ENCODE results near the gene TM4SF1.
"Not testable (repeated sequence)": the region's sequence is repeated elsewhere in the genome, so short reads cannot be mapped to it uniquely, and the experiment has no call there.

Gene TM4SF1

GRCh38 chr3:149343951-149344350, 33.5 kb downstream of the TM4SF1 start:
- no peak overlapping the region for H3K4me3 ChIP-seq (ENCODE audit: low read depth, low read length)

- no peak overlapping the region for H3K4me3 ChIP-seq (ENCODE audit: low read depth, low read length)
Measured at GRCh38 chr3:149342413-149343380, 34.8 kb downstream of the TM4SF1 start.

- no peak overlapping the region for H3K4me3 ChIP-seq (ENCODE audit: low read depth, low read length)
Measured at GRCh38 chr3:149340310-149340933, 37.0 kb downstream of the TM4SF1 start.

- no peak overlapping the region for H3K4me3 ChIP-seq (ENCODE audit: low read depth, low read length)
Measured at GRCh38 chr3:149339931-149340309, 37.5 kb downstream of the TM4SF1 start.

- not testable (repeated sequence) for H3K4me3 ChIP-seq (ENCODE audit: low read depth, low read length)
Measured at GRCh38 chr3:149337486-149337885, 40.0 kb downstream of the TM4SF1 start.

GRCh38 chr3:149336925-149337324, 40.5 kb downstream of the TM4SF1 start:
- no peak overlapping the region for H3K4me3 ChIP-seq (ENCODE audit: low read depth, low read length)

- H3K4me3 ChIP-seq (ENCODE audit: low read depth, low read length): no peak within 1 kb of the TSS
Measured at GRCh38 chr3:149333176-149333859, 44.1 kb downstream of the TM4SF1 start, which contains the start of gene TM4SF18. TM4SF18 (minus strand) TSS chr3:149333636; CDS start chr3:149333382, 254 bp downstream.

- no peak overlapping the region for H3K4me3 ChIP-seq (ENCODE audit: low read depth, low read length)
Measured at GRCh38 chr3:149332771-149333170, 44.7 kb downstream of the TM4SF1 start.

- H3K4me3 ChIP-seq (ENCODE audit: low read depth, low read length): no peak overlapping the region
Measured at GRCh38 chr3:149332227-149332765, 45.2 kb downstream of the TM4SF1 start.

GRCh38 chr3:149331396-149331795, 46.1 kb downstream of the TM4SF1 start:
- H3K4me3 ChIP-seq (ENCODE audit: low read depth, low read length): no peak overlapping the region

GRCh38 chr3:149330609-149331331, 46.7 kb downstream of the TM4SF1 start:
- H3K4me3 ChIP-seq (ENCODE audit: low read depth, low read length): no peak overlapping the region

GRCh38 chr3:149327156-149327555, 50.3 kb downstream of the TM4SF1 start:
- H3K4me3 ChIP-seq (ENCODE audit: low read depth, low read length): no peak overlapping the region

- H3K4me3 ChIP-seq (ENCODE audit: low read depth, low read length): no peak overlapping the region
Measured at GRCh38 chr3:149325581-149325980, 51.9 kb downstream of the TM4SF1 start.

GRCh38 chr3:149324332-149324731, 53.1 kb downstream of the TM4SF1 start:
- H3K4me3 ChIP-seq (ENCODE audit: low read depth, low read length): no peak overlapping the region

- H3K4me3 ChIP-seq (ENCODE audit: low read depth, low read length): no peak overlapping the region
Measured at GRCh38 chr3:149321640-149322039, 55.8 kb downstream of the TM4SF1 start.

- H3K4me3 ChIP-seq (ENCODE audit: low read depth, low read length): no peak overlapping the region
Measured at GRCh38 chr3:149321136-149321535, 56.3 kb downstream of the TM4SF1 start.

GRCh38 chr3:149319750-149320149, 57.7 kb downstream of the TM4SF1 start:
- H3K4me3 ChIP-seq (ENCODE audit: low read depth, low read length): no peak overlapping the region
